Measurements from ENCODE around the gene IGF1R.
A peak's percentile ranks its signal among the peaks of the same experiment; 100 is the strongest.

IGF1R gene

DNA sequence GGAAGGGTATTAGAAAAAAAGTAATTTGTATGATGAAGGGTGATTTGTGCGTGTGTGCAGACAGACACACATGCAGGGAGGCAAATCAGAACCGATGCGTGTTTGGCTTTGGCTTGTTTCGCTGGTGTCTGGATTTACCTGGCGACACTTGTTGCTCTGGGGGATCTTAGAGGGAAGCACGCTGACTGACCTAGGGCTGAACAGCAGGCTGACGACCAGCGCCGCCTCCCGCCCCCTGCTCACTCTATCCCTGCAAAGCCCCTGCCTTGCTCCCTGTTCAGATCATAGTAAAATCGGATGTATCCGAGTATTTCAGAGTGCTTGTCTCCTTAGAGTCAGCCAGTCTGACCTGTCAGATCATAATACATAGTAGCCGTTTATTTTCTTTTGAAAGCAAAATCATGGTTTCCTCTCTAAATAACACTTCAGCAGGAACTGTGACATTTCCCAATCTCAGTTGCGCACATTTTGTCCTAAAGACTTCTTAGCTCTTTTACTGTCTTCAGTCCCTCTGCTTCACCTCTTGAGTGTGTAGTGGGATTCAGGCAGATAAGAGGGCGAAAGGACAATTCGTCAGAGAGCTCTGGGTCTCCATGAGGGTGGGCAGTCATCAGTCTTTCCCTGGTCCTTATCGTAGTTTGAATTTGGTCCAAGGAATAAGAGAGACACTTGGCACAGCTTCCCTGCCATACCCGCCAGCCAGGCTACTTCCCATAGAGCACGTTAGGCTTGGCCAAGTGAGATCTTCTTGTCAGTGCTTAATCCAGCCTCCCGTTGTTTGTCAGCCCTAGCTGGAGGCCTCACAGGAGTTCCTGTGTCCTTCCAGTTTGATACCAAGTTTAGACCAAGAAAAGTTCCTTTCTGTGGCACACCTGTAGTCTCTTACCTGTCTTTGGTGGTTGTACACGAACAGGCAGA, 261.9 kb downstream of the IGF1R start:
- no peak for DNase-seq (ENCODE audit: low spot score)

DNA sequence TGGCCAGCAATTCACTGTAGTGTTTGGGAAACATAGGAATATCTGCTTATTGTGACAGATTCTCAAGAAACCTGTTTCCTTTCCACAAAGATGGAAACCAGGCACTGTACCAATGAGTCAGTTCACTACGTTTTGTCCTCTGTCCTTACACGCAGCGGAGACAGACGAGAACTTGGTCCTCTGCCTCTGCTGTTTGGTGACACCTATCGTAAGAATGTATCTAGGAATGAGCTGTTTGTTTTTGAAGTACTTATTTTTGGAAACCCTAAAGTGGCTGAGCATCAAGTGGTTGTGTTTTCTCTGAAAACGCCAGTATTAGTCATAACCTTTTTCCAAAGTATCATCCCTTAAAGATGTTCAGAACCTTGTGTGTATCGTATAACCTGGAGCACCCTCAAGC, 266.3 kb downstream of the IGF1R start:
- DNase-seq (ENCODE audit: low spot score): no peak

DNA sequence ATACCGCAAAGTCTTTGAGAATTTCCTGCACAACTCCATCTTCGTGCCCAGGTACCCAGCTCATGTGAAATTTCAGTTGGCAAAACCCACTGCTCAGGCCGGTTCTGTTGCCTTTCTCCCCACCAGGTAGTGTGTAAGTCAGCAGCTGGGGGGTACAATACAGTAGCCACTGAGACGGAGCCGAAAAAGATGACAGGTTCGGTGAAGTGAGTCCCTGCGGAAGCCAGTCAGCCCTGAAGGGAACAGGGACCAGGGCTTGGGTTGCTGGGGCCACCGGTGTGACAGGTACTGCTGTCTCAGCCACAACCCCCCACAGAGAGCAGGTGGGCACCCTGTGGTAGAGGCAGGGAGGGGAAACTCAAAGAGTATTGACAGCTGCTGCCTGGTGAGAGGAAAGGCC, 268.5 kb downstream of the IGF1R start:
- no peak for DNase-seq (ENCODE audit: low spot score)

DNA sequence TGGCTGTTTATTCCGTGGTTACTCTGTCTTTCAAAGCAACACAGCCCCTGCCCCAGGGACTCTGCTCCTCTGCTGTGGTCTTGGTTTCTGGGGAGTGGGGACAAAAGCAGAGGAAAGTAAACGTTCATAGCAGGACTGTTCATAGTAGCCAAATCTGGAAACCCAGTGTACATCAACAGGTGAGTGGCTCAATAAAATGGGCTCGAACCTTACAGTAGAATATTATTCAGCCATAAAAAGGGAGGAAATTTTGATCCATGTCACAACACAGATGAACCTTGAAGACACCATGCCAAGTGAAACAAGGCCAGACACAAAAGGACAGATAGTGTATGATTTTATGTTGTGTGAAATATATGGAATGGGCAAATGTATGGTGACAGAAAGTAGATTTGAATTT, 269.1 kb downstream of the IGF1R start:
- no peak for DNase-seq (ENCODE audit: low spot score)

DNA sequence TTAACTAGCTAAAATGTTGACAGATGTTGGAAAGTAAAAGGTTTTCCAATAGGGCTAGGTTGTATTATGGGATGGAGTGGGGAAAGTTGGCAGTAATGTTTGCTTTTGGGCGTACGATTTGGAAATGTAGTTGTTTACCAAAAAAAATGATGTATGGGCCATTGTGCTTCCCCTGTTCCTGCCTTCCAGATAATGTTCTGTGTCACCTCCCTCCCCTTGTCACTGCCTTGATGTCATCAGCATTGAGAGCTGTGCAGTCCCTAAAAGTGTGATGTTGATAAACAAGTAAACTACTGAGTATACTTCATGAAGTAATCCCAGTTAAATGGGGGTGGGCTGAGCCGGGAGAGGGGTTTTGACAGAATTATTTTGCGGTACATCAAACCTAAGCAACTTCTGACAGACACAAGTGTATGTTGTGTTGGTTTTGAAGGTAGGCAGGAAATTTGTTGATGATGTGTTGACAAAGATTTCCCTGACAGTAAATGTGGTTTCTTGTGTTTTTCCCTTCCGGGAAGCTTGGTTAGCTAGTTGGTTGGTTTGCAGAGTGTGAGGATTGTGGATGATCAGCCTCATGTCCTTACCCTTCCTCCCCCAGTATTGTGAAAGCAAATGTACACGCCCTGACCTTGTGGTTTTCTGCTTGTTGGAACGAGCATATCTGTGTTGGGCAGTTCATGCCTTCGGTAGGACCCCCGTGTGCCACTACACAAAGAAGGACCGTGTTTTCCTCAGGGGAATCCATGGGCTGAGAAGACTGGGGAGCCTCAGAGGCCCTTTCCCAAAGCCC, 271.9 kb downstream of the IGF1R start:
- no peak for DNase-seq (ENCODE audit: low spot score)

DNA sequence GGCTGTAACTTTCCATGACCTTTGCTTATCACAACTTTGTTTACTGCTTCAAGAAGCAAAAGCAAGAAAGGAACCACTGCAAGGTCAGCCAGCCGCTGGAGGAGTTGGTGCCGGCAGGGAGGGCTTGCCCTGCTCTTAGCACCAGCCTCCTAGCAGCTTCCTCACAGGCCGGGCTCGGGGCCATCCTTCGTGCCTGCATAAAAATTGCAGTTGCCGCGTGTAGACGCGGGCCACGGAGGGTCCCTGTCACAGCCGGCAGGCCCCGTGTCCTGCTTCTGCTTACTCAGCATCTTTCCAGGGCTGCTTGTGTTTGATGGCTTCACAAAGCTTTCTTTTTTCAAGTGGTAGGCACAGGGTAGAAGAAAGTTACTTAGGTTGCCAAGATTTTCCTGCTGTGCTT, 274.8 kb downstream of the IGF1R start:
- DNase-seq (ENCODE audit: low spot score): peak; percentile 49

DNA sequence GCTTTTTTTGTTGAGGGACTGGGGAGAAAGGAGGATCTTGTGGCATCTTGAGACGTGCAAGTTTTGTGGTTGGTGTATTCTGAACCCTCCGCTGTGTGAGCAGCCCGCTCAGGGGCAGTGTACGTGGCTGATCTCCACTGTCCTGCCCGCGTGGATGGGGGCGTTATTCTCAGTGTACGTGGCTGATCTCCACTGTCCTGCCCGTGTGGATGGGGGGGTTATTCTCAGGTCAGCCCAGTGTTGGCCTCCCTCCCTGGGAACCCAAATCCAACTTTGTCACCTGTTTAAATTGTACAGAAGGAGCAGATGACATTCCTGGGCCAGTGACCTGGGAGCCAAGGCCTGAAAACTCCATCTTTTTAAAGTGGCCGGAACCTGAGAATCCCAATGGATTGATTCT, 275.2 kb downstream of the IGF1R start:
- no peak for DNase-seq (ENCODE audit: low spot score)

DNA sequence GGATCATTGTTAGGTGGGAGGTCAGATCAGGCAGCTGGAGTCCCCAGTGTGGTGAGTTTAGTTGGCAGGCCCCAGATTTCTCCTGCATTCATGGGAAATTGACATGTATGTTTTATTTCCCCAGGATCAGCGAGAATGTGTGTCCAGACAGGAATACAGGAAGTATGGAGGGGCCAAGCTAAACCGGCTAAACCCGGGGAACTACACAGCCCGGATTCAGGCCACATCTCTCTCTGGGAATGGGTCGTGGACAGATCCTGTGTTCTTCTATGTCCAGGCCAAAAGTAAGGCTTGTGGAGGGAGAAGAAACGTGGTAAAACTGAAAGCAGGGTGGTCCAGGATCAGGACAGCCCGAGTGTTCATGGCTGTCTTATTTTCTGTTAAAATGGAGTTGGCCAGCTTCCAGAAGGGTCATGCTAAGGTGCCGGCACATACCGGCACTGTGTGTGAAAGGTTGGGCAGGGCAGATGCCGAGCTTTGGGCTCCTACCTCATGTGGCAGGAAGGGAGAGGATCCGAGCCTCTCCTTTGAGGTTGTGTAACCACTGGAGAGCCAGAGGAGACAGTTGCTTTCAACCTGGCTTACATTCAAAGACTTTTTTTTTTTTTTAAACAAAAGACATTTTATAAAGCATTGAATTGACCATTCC, 276.2 kb downstream of the IGF1R start:
- DNase-seq (ENCODE audit: low spot score): no peak

DNA sequence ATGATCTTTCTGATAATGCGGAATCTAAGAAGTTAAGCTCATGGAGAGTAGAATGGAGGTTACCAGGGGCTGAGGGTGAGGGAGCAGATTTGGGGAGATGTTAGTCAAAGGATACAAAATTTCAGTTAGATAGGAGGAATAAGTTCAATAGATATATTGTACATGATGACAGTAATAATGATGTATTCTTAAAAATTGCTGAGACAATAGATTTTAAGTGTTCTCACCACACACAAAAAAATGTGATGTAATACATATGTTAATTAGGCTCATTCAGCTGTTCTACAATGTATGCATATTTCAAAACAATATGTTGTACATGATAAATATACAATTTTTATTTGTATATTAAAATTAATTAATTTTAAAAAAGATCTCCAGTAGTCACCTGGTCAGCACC, 277.9 kb downstream of the IGF1R start:
- no peak for DNase-seq (ENCODE audit: low spot score)

DNA sequence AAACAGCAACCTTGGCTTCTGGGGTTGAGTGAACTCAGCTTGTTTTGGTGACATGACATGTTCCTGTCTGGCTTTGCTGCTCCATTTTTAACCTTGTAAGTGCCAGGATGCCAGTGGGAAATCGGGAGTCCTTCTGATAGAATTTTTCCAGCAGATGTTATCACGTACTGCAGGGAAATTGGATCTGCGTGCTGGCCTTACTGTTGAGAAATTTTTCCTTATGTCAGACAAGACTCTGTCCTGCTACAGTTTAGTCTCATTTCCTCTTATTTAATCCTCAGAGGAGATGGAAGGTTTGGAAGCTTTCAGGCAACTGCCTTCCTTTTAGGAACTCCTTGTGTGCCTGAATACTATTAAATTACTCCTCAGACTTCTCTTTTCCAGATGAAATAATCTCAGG, 278.7 kb downstream of the IGF1R start:
- DNase-seq (ENCODE audit: low spot score): no peak

DNA sequence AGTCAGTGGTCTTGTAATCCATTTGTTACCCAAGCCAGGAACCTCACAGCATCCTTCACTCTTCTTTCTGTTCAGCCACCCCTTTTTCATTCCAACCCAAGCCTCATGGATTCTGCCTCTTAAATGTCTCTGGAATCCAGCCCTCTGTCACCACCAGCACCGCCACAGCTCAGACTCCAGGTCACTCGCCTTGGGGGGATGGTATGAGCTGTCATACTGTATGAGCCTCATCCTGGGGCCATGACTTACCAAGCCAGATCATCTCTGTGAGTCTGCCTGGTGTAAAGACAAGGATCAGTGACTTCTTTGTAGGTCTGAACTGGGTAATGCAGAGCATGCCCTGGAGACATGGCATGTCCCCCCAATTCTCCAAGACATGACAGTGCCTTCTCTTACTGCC, 279.7 kb downstream of the IGF1R start:
- no peak for DNase-seq (ENCODE audit: low spot score)

DNA sequence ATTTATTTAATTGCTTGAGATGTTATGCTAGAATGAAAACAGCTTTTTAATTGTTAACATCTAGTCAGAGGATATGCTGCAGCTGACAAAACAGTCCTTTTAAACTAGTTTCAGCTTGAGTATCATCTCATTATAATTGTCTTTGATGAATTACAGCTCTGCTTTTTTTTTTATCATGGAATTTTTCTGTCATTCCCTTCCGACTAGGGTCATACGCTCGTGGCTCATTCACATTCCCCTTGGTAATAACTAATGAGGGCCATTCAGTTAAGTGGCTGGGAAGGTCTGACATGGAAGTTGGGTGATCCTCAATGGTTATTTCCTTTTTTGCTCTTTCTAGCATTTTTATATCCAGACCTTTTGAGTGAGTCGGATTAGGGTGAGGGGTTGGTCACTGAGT, 282.2 kb downstream of the IGF1R start:
- no peak for DNase-seq (ENCODE audit: low spot score)

DNA sequence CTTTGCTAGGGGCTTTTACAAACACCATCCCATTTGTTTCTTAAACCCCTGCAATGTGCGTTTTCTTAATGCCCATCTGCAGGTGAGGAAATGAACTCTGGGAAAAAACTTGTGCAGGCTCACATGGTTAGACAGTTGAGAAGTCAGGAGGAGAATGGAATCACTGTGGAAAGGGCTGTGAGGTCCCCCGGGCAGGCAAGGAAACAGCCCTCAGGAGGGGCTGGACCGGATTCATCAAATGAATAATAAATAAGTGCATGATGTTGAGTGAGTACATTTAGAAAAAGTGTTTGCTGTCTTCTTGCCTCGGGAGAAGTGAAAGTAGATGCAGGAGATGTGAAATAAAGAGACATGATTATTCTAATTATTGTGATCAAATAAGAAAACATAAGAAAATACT, 282.7 kb downstream of the IGF1R start:
- DNase-seq (ENCODE audit: low spot score): no peak

DNA sequence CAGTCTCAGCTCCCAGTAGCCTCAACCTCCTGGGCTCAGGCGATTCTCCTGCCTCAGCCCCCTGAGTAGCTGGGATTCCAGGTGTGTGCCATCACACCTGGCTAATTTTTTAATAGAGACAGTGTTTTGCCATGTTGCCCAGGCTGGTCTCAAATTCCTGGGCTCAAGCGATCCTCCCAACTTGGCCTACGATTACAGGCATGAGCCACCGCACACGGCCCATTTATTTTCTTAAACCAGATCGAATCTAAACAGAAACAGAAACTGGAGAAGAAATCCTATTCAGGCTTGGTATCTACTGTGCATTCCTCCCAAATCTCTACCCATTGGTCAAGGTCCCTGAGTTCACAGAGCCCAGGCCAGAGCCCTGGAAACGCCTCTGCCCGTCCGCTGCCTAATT, 285.1 kb downstream of the IGF1R start:
- no peak for DNase-seq (ENCODE audit: low spot score)

DNA sequence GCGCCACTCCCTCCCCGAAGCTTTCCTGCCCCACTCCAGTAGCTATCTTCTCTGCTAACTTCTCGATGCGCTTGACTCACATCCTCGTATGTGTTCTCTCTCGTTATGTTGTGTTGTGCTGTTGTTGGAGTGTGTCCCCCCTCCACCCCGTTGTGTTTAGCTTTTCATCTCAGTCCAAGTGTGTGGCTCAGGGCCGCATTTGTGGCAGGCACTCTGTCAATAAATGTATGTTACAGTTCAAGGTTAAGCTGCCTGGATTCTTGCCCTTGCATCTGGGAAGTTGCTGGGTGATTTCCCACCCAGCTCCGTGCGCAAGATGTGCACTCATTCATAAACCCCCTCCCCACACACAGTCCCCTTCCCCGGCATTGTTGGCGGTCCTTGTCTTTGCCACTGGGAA, 287.4 kb downstream of the IGF1R start:
- DNase-seq (ENCODE audit: low spot score): no peak

DNA sequence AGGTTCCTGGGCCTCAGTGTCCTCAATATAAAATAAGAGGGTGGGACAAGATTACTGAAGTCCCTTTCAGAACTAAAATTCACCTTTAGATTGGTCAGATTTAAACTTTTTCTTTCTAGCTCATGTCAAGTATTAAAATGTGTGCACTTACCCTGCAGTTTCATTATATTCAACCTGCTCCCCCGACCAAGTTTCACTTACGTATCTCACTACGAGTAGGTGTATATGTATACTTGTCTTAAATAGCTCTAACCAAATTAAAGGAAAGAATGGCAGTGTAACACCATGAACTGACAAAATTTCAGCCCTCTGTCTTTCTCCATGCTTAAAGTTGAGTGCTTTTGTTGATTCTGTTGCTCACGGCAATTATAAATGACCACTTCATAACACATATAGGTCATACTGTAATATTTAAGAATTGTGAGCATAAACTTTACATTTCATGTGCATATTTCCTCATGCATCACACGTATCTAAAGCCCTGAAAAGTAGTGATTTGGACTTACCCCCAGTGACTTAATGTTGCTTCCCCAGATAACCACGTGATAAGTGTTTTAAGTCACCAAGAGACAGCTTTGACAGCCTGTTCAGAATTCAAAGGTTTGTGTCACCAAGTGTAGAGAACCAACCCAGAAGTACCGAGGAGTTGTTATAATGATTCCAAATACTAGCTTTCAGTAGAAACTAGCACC, 289.2 kb downstream of the IGF1R start:
- DNase-seq (ENCODE audit: low spot score): no peak

DNA sequence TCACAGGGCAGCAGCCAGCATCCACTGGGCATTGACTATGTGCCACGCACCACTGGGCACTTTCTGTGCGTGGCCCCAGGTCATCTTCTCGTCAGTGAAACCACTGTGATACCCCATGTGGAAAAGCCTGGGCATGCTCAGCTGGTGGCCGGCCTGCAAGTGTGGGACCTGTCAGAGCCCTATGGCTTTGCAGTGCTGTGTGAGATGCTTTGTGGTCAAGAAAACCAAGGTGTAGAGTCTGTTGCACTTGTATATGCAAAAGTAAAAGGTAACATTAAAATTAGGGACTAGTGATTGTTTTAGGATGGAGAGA, 289.7 kb downstream of the IGF1R start:
- no peak for DNase-seq (ENCODE audit: low spot score)

DNA sequence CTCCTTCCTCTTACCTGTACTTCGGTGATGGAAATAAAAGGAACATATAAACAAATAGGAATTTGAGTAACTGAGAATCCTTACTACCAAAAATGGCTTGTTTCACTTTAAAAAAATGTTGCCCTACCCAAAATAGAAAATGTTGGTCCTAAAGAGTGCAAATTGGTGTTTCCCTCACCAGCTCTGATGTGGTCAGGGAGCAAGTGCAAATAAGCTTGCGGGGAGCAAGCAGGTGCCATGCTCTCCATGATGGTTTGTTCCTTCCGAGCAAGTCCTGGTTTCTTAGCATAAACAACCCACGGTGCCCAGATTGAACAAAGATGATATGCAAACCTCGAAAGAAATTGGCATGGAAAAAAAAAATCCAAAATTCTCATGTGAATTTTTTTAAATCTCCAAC, 290.5 kb downstream of the IGF1R start:
- DNase-seq (ENCODE audit: low spot score): no peak

DNA sequence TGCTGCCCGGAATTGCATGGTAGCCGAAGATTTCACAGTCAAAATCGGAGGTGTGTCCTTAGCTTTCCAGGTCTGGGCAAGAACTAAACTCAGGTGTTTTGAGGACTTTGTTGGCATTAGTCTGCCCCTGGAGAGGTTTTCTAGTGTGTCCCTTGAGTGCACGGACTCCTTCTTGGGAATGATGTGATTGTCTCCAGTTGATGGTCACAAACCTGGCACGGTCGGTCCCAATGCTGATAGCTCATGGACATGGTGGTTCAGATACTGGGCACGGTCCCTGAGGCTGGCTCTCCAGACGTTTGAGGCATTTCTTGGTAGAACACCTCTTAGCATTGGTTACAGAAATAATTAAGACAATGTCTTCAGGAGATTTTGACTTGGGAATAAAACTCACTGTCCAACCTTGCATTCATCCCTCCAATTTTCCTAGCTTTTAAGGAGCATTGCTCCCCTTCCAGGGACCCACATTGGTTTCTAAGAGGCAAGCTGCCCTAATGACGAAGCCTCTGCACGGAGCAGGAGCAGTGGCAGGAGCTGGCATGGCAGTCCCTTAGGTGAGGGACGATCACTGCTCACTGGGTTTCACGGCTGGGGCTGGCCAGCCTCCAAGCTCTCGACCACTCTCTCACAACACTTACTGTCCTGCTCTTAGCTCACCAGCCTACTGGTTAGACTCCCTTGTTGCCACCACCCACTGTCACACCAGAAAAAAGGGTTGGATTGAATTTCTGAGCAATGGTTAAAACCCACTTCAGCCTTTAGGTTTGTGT, 291.2 kb downstream of the IGF1R start:
- no peak for DNase-seq (ENCODE audit: low spot score)

DNA sequence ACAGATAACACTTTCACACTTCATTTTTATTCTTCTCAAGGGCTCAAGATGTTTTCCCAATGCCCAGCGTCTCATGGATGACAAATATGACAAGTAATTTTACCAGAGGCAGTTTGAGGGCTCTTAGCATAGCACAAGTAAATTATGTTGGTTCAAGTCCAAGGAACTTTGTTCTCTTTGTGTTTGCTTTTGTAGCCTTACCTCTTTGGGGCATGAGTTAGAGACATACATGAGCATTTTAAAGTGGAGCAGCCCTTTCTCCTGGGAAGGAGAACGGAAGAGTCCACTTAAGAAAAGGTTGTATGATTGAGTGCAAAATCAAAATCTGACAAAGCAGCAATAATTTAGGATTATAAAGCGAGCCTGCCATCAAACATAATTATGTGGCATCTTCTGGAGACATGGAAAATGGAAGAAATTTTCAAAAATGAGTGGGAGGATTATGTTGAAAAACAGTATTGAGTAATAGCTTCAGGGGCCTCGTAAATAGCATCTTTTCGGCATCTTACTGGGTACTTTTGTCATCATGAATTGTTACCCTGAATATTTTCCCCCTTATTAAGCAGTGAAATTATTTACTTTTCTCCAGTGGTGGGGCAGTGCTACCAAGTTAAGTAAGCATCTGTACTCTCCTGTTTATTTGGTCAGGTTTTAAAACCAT, 293.4 kb downstream of the IGF1R start:
- DNase-seq (ENCODE audit: low spot score): no peak

DNA sequence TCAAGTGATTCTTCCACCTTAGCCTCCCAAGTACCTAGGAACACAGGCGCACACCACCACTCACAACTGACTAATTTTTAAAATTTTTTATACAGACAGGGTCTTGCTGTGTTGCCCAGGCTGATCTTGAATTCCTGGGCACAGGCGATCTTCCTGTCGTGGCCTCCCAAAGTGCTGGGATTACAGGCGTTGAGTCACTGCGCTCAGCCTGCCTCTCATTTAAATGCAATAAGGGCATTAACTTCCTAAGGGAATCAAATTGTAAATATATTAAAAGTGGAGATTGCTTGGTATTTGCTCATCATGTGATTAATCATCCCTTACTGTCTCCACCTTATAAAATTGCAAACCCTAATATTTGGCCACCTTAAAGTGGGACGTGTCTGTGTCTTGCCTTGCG, 294.1 kb downstream of the IGF1R start:
- DNase-seq (ENCODE audit: low spot score): no peak
